Measurements from ENCODE around the gene ATAD2B.

ATAD2B gene

DNA sequence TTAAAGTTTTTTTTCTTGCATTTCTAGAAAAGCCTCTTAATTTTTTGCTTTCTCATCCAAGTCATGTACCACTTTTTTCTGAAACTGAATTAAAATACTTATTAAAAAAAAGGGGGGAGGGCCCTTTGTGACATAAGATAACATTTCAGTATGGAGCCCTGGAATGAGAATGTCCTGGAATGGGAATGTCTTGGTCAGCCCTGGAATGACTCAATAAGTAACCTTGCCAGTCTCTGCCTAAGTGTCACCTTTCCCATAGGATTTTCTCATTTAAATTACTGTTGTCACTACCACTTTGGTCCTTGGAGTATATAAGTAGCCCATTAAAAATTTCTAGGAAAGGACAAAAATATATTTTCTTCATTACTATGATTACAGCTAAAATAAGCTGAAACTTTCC lies 18.1 kb upstream of the ATAD2B start:
- H3K4me3 ChIP-seq (ENCODE audit: low read depth, low read length), result no peak overlapping the region
- no peak for DNase-seq (ENCODE audit: low read depth)
- TF ChIP-seq MYC (IDR thresholded peaks at IDR 0.05; ENCODE audit: low read depth, low read length) (no peak), POLR2A (IDR thresholded peaks at IDR 0.05; ENCODE audit: extremely low read depth, insufficient read length) (no peak)
- TF ChIP-seq, protein P1, sequence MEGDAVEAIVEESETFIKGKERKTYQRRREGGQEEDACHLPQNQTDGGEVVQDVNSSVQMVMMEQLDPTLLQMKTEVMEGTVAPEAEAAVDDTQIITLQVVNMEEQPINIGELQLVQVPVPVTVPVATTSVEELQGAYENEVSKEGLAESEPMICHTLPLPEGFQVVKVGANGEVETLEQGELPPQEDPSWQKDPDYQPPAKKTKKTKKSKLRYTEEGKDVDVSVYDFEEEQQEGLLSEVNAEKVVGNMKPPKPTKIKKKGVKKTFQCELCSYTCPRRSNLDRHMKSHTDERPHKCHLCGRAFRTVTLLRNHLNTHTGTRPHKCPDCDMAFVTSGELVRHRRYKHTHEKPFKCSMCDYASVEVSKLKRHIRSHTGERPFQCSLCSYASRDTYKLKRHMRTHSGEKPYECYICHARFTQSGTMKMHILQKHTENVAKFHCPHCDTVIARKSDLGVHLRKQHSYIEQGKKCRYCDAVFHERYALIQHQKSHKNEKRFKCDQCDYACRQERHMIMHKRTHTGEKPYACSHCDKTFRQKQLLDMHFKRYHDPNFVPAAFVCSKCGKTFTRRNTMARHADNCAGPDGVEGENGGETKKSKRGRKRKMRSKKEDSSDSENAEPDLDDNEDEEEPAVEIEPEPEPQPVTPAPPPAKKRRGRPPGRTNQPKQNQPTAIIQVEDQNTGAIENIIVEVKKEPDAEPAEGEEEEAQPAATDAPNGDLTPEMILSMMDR (IDR thresholded peaks at IDR 0.05; ENCODE audit: low read depth, low read length), result no peak
- TF ChIP-seq, protein P2, sequence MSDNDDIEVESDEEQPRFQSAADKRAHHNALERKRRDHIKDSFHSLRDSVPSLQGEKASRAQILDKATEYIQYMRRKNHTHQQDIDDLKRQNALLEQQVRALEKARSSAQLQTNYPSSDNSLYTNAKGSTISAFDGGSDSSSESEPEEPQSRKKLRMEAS (IDR thresholded peaks at IDR 0.05; ENCODE audit: low read depth, low read length), result no peak

DNA sequence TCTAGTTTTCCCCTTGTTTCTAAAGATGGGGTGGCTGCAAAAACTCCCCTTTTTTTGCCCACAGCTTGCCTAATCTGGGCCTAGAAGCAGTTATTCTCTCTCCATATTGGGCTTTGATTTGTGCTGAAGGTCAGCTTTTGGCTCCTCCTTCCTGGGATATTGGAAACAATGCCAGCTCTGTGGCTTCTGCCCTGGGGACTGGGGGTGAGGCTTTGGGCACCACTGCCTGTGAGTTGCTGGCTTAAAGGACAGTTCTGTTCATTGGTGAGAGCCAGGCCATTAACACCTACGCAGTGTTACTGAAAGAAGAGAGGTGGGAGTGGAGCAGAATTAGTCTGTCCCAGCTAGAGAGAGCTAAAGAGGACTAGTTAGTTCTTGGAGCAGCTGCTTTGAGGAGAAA lies 17.6 kb upstream of the ATAD2B start:
- H3K4me3 ChIP-seq (ENCODE audit: low read depth, low read length), result no peak overlapping the region
- no peak for DNase-seq (ENCODE audit: low read depth)
- TF ChIP-seq, protein P1 (IDR thresholded peaks at IDR 0.05; ENCODE audit: low read depth, low read length), result no peak
- TF ChIP-seq, protein P2 (IDR thresholded peaks at IDR 0.05; ENCODE audit: low read depth, low read length), result no peak
- TF ChIP-seq POLR2A (IDR thresholded peaks at IDR 0.05; ENCODE audit: extremely low read depth, insufficient read length) (no peak), MYC (IDR thresholded peaks at IDR 0.05; ENCODE audit: low read depth, low read length) (no peak)

DNA sequence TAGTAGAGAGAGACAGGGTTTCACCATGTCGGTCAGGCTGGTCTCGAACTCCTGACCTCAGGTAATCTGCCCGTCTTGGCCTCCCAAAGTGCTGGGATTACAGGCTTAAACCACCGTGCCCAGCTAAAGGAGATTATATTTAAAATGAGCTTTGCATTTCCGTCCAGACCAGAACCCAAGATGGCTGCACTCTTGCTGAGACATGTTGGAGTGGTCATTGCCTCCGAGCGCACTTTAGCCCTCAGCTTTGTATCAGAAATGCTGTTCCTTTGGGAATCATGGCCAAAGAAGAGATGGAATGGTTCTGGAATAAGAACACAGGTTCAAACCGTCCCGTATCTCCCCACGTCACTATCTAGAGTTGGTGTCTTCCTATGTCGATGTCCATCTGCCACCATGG lies 16.7 kb upstream of the ATAD2B start:
- TF ChIP-seq, protein P2 (IDR thresholded peaks at IDR 0.05; ENCODE audit: low read depth, low read length), result no peak
- no peak for TF ChIP-seq POLR2A (IDR thresholded peaks at IDR 0.05; ENCODE audit: extremely low read depth, insufficient read length)
- TF ChIP-seq, protein P1 (IDR thresholded peaks at IDR 0.05; ENCODE audit: low read depth, low read length), result no peak
- no peak for TF ChIP-seq MYC (IDR thresholded peaks at IDR 0.05; ENCODE audit: low read depth, low read length)
- H3K4me3 ChIP-seq (ENCODE audit: low read depth, low read length), result no peak overlapping the region

DNA sequence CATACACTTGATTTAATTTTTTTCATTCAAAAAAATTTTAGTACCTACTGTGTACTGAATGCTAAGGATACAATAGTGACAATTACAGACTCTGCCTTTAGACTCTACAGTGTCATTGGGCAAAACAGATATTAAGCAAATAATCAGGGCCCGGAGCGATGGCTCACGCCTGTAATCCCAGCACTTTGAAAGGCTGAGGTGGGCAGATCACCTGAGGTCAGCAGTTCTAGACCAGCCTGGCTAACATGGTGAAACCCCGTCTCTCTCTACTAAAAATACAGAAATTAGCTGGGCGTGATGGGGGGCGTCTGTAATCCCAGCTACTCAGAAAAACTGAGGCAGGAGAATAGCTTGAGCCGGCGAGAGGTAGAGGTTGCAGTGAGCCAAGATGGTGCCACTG lies 14.7 kb upstream of the ATAD2B start:
- DNase-seq (ENCODE audit: low read depth), result no peak
- peak overlapping the region; percentile 75 for H3K4me3 ChIP-seq (ENCODE audit: low read depth, low read length)

More for the DNA sequence above, 16.7 kb upstream of the ATAD2B start:
- no peak for DNase-seq (ENCODE audit: low read depth)

DNA sequence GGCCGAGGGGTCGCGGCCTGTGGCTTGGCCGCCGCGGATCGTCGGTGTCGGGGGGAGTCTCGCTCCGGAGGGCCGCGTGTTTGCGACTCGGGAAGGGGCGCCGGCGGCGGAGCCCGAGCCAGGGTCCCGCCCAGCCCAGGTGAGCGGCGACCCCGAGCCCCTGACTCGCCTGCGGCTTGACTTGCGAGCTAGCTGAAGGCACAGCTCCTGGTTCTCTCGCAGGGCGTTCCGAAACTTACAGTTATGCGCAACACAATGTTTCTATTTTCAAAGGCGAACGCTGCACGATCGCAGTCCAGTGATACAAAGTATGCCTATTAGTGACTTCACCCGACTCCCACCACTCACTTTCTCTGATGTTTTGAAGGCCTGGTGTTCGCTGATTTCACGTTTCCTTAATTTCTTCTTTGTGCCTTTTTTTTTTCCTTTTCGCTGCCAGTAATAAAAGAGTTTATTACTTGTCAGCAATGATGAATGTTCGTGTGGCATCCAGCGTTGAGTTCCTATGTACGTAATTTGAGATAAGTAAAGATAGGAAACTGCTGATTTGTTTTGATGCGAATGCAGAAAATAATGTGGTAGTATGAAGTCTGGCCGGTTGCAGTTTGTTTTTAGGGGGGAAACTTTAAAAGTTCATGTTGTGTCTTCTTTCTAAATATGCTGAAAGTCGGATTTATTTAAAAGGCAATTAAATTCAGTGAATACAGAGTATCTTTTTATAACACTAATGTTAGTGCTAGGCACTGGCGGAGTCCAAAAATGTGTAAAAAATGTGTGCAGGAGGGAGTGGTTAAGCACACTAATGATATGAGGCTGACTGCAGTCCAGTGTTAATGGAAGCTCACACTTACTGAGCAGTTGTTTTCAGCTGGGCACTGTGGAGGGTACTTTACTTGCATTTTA lies 14.0 kb upstream of the ATAD2B start:
- H3K4me3 ChIP-seq (ENCODE audit: low read depth, low read length), result peak overlapping the region; percentile 75
- TF ChIP-seq, protein P1 (IDR thresholded peaks at IDR 0.05; ENCODE audit: low read depth, low read length), result no peak
- no peak; the same call in 1 of the 2 replicates for TF ChIP-seq MYC (IDR thresholded peaks at IDR 0.05; ENCODE audit: low read depth, low read length)
- TF ChIP-seq, protein P2 (IDR thresholded peaks at IDR 0.05; ENCODE audit: low read depth, low read length), result no peak
- no peak for TF ChIP-seq POLR2A (IDR thresholded peaks at IDR 0.05; ENCODE audit: extremely low read depth, insufficient read length)
- DNase-seq (ENCODE audit: low read depth), result peak; percentile 80

More for the DNA sequence above, 14.7 kb upstream of the ATAD2B start:
- TF ChIP-seq, protein P2 (IDR thresholded peaks at IDR 0.05; ENCODE audit: low read depth, low read length), result no peak
- TF ChIP-seq, protein P1 (IDR thresholded peaks at IDR 0.05; ENCODE audit: low read depth, low read length), result no peak
- TF ChIP-seq MYC (IDR thresholded peaks at IDR 0.05; ENCODE audit: low read depth, low read length) (no peak), POLR2A (IDR thresholded peaks at IDR 0.05; ENCODE audit: extremely low read depth, insufficient read length) (no peak)

Data from NB4 (cell line).